Measurements from ENCODE around the gene ZNF215.
"Not testable (repeated sequence)": the region's sequence is repeated elsewhere in the genome, so short reads cannot be mapped to it uniquely, and the experiment has no call there.

ZNF215 gene

DNA sequence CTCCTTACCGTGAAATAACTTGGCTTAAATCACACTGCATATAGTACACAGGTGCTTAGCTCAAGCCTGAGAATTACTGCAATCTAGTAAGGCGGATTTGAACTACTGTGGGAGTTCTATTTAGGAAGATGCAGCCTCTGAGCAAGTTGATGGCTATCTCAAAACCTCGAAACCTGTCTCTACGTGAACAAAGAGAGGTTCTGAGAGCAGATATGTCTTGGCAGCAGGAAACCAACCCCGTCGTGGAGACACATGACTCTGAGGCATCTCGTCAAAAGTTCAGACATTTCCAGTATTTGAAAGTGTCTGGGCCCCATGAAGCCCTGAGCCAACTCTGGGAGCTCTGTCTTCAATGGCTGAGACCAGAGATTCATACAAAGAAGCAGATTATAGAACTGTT, 5.9 kb downstream of the ZNF215 start:
- no peak for DNase-seq (ENCODE audit: low read depth, low spot score)

DNA sequence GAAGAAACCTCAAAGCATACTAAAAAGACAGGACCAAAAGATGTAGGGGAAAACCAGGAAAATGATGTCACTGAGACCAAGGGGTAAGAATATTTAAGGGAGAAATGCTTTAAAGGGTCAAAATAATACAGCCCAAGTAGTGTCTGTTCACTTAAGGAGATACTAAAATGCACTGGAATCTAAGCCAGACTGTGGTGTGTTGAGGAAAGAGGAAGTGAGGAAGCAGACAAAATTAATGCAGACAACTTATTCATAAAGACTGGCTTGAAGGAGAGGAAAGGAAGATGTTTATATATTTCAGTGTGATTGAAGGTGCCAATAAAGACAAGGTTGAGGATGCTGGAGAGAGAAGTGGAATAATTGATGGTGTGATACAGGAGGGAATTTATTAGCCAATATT, 15.7 kb downstream of the ZNF215 start:
- DNase-seq (ENCODE audit: low read depth, low spot score), result no peak

GRCh38 chr11:6943131-6943530, 16.9 kb downstream of the ZNF215 start:
- no peak for DNase-seq (ENCODE audit: low read depth, low spot score)

- DNase-seq (ENCODE audit: low read depth, low spot score), result not testable (repeated sequence)
Measured at GRCh38 chr11:6954248-6954647, 28.0 kb downstream of the ZNF215 start.

DNA sequence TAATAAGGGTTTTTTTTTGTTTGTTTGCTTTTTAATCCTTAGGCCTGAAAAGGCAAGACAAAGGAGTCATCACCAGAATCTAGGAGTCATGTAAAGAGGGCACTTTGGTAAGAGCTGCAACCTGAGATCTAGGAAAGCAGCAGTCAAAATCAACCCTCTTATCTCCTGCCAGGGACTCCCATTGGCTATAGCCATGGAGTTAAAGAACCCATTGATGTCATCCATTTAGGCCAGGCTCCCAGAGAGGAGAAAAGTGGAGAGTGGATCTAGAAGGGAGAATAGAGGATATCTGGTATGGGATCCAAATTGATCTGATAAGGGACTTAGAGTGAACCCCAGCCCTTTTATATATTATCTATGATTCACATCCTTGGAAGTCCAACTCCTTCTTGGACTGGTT, 35.9 kb downstream of the ZNF215 start:
- DNase-seq (ENCODE audit: low read depth, low spot score), result no peak

DNA sequence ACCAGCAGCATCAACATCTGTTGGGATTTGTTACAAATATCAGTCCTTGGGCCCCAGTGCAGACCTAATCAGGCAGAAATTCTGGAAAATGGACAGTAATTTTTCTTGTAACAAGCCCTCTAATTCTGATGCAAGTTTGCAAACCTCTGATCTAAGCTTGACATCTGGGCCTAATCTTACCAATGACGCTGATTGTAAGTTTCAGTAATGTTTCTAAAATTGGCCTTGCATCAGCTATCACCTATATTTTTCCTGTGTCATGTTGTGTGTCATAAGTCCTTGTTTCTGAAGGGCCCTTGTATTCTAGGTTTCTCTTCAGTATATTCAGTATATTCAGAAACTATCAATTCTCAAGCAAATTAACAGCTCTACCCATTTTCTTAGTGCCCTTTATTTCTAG, 36.4 kb downstream of the ZNF215 start:
- no peak for DNase-seq (ENCODE audit: low read depth, low spot score)

- no peak for DNase-seq (ENCODE audit: low read depth, low spot score)
Measured at GRCh38 chr11:6968816-6969215, 42.6 kb downstream of the ZNF215 start.

GRCh38 chr11:6969854-6970253, 43.6 kb downstream of the ZNF215 start:
- not testable (repeated sequence) for DNase-seq (ENCODE audit: low read depth, low spot score)

DNA sequence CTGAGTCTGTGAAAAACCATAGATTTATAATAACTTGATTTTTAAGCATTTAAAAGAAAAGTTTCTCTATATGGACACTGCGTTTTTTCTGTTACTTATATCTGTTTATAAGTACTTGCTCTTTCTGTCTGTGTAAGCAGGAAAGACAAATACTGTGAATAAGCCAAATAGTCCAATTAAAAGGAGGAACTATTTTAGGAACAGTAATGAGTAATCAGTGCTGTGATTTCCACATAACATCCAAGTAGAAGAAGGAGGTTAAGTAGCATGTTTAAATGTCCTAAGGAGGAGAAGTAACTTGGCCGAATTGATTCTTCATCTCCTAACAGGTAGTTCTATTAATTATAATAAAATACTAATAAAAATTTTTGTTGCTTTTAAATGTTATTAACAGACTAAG, 53.1 kb downstream of the ZNF215 start:
- DNase-seq (ENCODE audit: low read depth, low spot score), result no peak

GRCh38 chr11:6986487-6986886, 60.3 kb downstream of the ZNF215 start:
- DNase-seq (ENCODE audit: low read depth, low spot score), result no peak

DNA sequence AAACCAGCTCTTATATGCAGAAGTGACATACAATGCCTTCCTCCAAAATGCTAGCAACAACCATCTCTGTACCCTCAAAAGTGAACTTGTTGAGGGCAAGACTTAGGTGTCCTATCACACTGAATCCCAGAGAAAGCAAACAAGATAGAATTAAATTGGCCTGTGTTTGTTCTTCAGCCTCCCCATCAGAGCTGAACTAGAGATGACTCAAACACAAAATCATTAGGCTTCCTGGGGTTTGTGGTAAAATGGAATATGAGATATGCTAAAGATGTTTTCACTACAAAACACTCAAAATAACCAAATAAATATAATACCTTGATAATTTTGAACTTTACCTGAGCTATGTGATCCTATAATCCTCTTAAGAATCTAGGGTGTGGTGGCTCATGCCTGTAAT, 62.3 kb downstream of the ZNF215 start:
- no peak for DNase-seq (ENCODE audit: low read depth, low spot score)

DNA sequence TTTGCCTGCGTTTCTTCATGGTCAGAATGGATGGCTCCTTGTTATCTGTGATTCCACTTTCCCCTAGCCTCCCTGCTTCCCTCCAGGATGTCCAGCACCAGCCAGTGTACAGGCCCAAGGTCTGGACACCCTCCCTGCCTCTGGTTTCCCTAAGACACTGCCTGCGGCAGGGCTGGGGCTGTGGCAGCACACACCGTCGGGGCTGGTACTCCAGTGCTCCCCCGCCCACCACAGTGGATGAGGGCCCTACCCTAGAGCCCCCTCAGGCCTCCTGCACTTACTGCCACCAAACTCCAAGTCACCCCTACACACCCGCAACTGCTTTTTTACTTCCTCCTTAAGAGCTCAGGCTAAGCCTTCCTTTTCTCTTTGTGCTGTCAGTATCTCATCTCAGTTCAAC, 65.0 kb downstream of the ZNF215 start:
- DNase-seq (ENCODE audit: low read depth, low spot score), result no peak

GRCh38 chr11:6992026-6992425, 65.8 kb downstream of the ZNF215 start:
- DNase-seq (ENCODE audit: low read depth, low spot score), result no peak

DNA sequence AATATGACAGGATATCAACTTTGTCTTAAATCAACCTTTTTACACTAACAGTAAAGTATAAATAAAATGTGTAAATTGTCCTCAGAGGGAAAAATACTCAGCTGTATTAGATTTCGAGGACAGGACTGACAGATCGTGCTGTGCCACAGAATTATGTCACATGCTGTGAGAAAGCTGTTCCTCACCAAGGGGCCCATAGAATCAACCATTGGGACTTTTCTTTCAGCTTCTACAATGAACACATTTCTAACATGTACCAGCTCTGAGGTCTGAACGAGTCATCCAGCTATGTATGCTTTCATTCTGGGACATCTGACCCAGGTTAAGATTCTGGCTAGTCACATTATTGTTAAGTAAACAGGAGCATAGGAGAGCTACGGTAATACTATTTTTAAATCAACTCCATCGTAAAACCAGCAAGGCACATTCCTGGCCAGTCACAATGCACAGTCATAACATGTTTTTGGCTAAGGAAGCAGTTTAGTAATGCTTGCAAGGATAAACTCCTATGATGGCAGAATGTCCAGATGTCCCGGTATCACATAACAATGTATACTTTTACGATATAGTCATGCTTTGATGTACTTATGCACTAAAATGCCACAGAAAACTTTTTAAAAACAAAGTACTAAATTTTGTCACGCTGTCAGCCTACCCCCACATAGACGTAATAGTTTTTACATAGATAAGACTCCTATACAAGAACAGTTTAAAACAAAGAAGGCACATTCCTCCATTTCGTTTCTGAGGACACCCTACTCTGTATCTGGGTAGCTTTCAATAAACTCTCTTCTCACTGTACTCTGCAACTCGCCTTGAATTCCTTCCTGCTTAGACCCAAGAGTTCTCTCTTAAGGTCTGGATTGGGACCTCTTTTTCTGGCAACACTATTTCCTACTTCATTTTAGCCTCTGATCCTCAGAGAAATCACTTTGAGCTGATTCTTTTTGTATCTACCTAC, 66.5 kb downstream of the ZNF215 start:
- peak; percentile 67 for DNase-seq (ENCODE audit: low read depth, low spot score)

- no peak for DNase-seq (ENCODE audit: low read depth, low spot score)
Measured at GRCh38 chr11:6995703-6996102, 69.5 kb downstream of the ZNF215 start.

DNA sequence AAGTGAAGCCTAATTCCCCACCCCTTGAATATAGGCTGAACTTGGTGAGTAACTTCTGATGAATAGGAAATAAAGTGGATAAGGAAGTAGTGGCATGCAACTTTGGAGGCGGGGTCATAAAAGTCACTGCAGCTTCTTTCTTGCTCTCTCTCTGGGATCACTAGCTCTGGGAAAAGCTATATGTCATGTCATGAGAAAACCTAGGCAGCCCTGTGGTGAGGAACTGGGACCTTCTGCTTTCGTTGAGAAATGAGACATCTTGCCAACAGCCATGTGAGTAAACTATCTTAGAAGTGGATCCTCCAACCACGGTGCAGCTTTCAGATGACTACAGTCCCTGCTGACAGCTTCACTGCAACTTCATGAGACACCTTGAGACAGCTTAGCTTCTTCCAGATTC, 78.3 kb downstream of the ZNF215 start:
- DNase-seq (ENCODE audit: low read depth, low spot score), result no peak

Measured in smooth muscle cell of the brain vasculature (primary cell).